H1 (cell line): ENCODE data around the gene RANBP17.

Source experiments
- CEBPB ChIP-seq: IDR thresholded peaks from 2 replicates; pipeline ENCODE4 v1.6.1; 2012; ENCODE audit warnings: low read depth, low read length
- EP300 ChIP-seq, 2 experiments: IDR thresholded peaks; 1 replicate in 1 of 2; 2 replicates in 1 of 2; pipeline ENCODE4 v1.6.1; 2011 to 2012; ENCODE audit warnings: low read depth in 2 of 2, low read length in 2 of 2, mild to moderate bottlenecking in 2 of 2, borderline replicate concordance in 1 of 2, inconsistent platforms in 1 of 2, moderate library complexity in 1 of 2
- JUN ChIP-seq: IDR thresholded peaks from 2 replicates; pipeline ENCODE4 v1.6.1; 2011; ENCODE audit warnings: low read depth, mild to moderate bottlenecking, improper control_type of control experiment, low read length
- JUND ChIP-seq: IDR thresholded peaks from 2 replicates; pipeline ENCODE4 v1.6.1; 2011; ENCODE audit warnings: mild to moderate bottlenecking, improper control_type of control experiment, low read length
- POLR2A ChIP-seq, 2 experiments: IDR thresholded peaks; 1 replicate in 1 of 2; 2 replicates in 1 of 2; pipeline ENCODE4 v1.6.1; 2011; ENCODE audit warnings: low read depth in 2 of 2, low read length in 2 of 2, mild to moderate bottlenecking in 2 of 2; ENCODE audit errors: control extremely low read depth in 1 of 2
- POLR2AphosphoS5 ChIP-seq: IDR thresholded peaks from 2 replicates; pipeline ENCODE4 v1.6.1; 2011; ENCODE audit warnings: low read depth, low read length
- SIN3A ChIP-seq, 2 experiments: IDR thresholded peaks in 1 of 2; conservative IDR thresholded peaks in 1 of 2; 2 replicates each; pipeline ENCODE4 v1.6.1; 2011 to 2012; ENCODE audit warnings: low read length in 2 of 2, improper control_type of control experiment in 1 of 2, low read depth in 1 of 2, mild to moderate bottlenecking in 1 of 2
- TAF1 ChIP-seq: IDR thresholded peaks from 2 replicates; pipeline ENCODE4 v1.6.1; 2011; ENCODE audit warnings: mild to moderate bottlenecking, low read depth, low read length
- YY1 ChIP-seq: IDR thresholded peaks from 2 replicates; pipeline ENCODE4 v1.6.1; 2011; ENCODE audit warnings: low read depth, mild to moderate bottlenecking, low read length
- TF ChIP-seq, protein P1 (sequence below), 3 experiments: IDR thresholded peaks; 1 replicate in 2 of 3; 2 replicates in 1 of 3; pipeline versions ENCODE4 v1.5.1 to v1.6.1; 2011; ENCODE audit warnings: low read length in 3 of 3, mild to moderate bottlenecking in 3 of 3, inconsistent platforms in 2 of 3, low read depth in 1 of 3, moderate library complexity in 1 of 3; ENCODE audit not compliant: insufficient read depth in 1 of 3; ENCODE audit errors: control extremely low read depth in 1 of 3
- TF ChIP-seq, protein P2 (sequence below): IDR thresholded peaks from 2 replicates; pipeline ENCODE4 v1.6.1; 2012; ENCODE audit warnings: inconsistent platforms

DNA sequence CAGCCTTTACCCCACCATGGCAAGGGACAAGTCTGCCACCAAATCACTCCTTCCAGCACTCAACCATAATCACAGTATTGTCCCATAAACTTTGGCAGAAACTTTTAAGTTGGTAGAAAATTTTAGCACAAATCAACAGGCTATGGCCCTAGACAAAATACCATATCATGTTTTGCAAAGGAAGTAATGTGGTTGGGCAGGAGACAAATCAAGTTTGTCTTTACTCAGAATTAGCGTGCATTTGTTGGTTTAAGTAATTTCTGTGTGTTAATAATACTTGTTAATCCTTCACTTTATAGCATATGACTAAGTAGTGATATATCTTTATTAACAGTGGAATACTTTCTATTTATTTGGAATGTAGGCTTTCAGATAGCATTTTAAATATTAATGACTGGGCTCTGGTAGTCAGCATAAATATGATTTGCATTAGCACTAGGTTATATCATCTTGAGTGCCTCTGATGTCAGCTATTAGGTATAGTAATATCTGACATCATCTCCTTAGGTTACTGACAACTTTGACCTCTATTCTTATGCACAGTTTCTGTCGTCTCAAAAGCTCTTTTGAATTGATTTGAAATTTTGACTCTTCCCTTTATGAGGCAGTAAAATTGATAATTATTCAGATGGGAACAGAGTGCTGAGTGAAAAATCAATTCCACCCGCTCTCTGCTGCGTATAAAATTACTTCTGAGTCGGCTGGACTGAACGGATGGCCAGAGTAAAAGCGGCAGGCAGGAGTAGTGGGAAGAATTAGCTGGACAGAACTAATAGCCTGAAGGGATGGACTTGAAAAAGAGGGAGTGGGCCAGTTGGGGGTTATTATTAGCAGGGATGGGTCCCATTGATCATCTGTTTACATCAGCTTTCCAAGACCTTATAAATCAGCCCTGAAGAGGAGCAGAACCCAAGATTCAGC lies 407.1 kb downstream of the RANBP17 start:
- TF ChIP-seq POLR2AphosphoS5 (no peak), TAF1 (no peak), JUND (no peak), CEBPB (no peak), SIN3A (conservative IDR thresholded peaks at IDR 0.05 in 1 of 2, IDR thresholded peaks at IDR 0.05 in 1 of 2; ENCODE audit: low read depth in 1 of 2, low read length in 2 of 2) (no peak), EP300 (IDR thresholded peaks at IDR 0.05; ENCODE audit: borderline replicate concordance in 1 of 2, low read depth in 2 of 2, low read length in 2 of 2) (no peak), JUN (no peak), YY1 (no peak), POLR2A (IDR thresholded peaks at IDR 0.05; ENCODE audit: control extremely low read depth in 1 of 2, low read depth in 2 of 2, low read length in 2 of 2) (no peak)
- TF ChIP-seq, protein P1, sequence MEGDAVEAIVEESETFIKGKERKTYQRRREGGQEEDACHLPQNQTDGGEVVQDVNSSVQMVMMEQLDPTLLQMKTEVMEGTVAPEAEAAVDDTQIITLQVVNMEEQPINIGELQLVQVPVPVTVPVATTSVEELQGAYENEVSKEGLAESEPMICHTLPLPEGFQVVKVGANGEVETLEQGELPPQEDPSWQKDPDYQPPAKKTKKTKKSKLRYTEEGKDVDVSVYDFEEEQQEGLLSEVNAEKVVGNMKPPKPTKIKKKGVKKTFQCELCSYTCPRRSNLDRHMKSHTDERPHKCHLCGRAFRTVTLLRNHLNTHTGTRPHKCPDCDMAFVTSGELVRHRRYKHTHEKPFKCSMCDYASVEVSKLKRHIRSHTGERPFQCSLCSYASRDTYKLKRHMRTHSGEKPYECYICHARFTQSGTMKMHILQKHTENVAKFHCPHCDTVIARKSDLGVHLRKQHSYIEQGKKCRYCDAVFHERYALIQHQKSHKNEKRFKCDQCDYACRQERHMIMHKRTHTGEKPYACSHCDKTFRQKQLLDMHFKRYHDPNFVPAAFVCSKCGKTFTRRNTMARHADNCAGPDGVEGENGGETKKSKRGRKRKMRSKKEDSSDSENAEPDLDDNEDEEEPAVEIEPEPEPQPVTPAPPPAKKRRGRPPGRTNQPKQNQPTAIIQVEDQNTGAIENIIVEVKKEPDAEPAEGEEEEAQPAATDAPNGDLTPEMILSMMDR (IDR thresholded peaks at IDR 0.05; ENCODE audit: control extremely low read depth in 1 of 3, insufficient read depth in 1 of 3, low read depth in 1 of 3, low read length in 3 of 3): no peak
- TF ChIP-seq, protein P2, sequence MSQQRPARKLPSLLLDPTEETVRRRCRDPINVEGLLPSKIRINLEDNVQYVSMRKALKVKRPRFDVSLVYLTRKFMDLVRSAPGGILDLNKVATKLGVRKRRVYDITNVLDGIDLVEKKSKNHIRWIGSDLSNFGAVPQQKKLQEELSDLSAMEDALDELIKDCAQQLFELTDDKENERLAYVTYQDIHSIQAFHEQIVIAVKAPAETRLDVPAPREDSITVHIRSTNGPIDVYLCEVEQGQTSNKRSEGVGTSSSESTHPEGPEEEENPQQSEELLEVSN: no peak
